ENCODE measurements around the gene ECT2L. TPM values are rescaled to one million over a fixed set of nuclear protein-coding genes. Genes with fewer than 3 reads are reported as not detected.

Gene ECT2L
- total and polyA plus RNA-seq, 3 donors from 2014 or later = 0.16 to 1.6 (median 0.19) TPM

GRCh38 chr6:138787138-138787537, 8.7 kb upstream of the ECT2L start:
- H3K27ac ChIP-seq = no peak overlapping the region
- H3K27me3 ChIP-seq = no peaks in the 10 kb centered on the region
- H3K4me3 ChIP-seq = no peak overlapping the region
- no peak for DNase-seq
- TF ChIP-seq POLR2A (IDR thresholded peaks at IDR 0.05) = no peak
- intact Hi-C loops (cut with DNase I; ENCODE audit: low total_unique reads) = no loop called here
- H3K4me1 ChIP-seq = no peaks in the 10 kb centered on the region
- no peaks in the 10 kb centered on the region for H3K9me3 ChIP-seq
- 91 to 94% methylated on average over 1 of the region's 1 CpG for WGBS, 2 donors
- no peaks in the 10 kb centered on the region for H3K36me3 ChIP-seq (ENCODE audit: low read depth, missing control alignments)

GRCh38 chr6:138796771-138797170, 884 bp downstream of the ECT2L start:
- intact Hi-C loops (cut with DNase I; ENCODE audit: low total_unique reads) = no loop called here
- no peak for DNase-seq
- Histone ChIP-seq H3K36me3 (ENCODE audit: low read depth, missing control alignments) (no peaks in the 10 kb centered on the region), H3K4me3 (no peak overlapping the region), H3K9me3 (no peaks in the 10 kb centered on the region), H3K27ac (no peak overlapping the region), H3K27me3 (no peaks in the 10 kb centered on the region), H3K4me1 (peaks cover 4% of the 10 kb centered on the region)
- WGBS, 2 donors = 70 to 84% methylated on average over 2 of the region's 2 CpGs
- TF ChIP-seq POLR2A (IDR thresholded peaks at IDR 0.05) (no peak), CTCF (IDR thresholded peaks at IDR 0.05) (no peak)

- no peak for DNase-seq
- intact Hi-C loops (cut with DNase I; ENCODE audit: low total_unique reads) = no loop called here
- H3K27ac ChIP-seq = no peak overlapping the region
- no peaks in the 10 kb centered on the region for H3K27me3 ChIP-seq
- H3K9me3 ChIP-seq = no peaks in the 10 kb centered on the region
- H3K4me1 ChIP-seq = peaks cover 4% of the 10 kb centered on the region
- WGBS, 2 donors = 91 to 96% methylated on average over 4 of the region's 4 CpGs
- H3K36me3 ChIP-seq (ENCODE audit: low read depth, missing control alignments) = no peaks in the 10 kb centered on the region
- no peak overlapping the region for H3K4me3 ChIP-seq
- no peak for TF ChIP-seq POLR2A (IDR thresholded peaks at IDR 0.05)
- TF ChIP-seq CTCF (IDR thresholded peaks at IDR 0.05) = no peak
Observed at GRCh38 chr6:138797806-138798446, 2.0 kb downstream of the ECT2L start.

GRCh38 chr6:138800377-138801150, 4.7 kb downstream of the ECT2L start:
- Histone ChIP-seq H3K9me3 (no peaks in the 10 kb centered on the region), H3K4me1 (peaks cover 4% of the 10 kb centered on the region), H3K27me3 (no peaks in the 10 kb centered on the region), H3K36me3 (ENCODE audit: low read depth, missing control alignments) (no peaks in the 10 kb centered on the region), H3K4me3 (no peak overlapping the region), H3K27ac (no peak overlapping the region)
- intact Hi-C loops (cut with DNase I; ENCODE audit: low total_unique reads) = no loop called here
- no peak for DNase-seq
- TF ChIP-seq CTCF (IDR thresholded peaks at IDR 0.05) (no peak), POLR2A (IDR thresholded peaks at IDR 0.05) (no peak)
- WGBS, 2 donors = 68 to 81% methylated on average over 2 of the region's 2 CpGs

GRCh38 chr6:138803331-138803730, 7.4 kb downstream of the ECT2L start:
- TF ChIP-seq POLR2A (IDR thresholded peaks at IDR 0.05) (no peak), CTCF (IDR thresholded peaks at IDR 0.05) (no peak)
- intact Hi-C loops (cut with DNase I; ENCODE audit: low total_unique reads) = no loop called here
- H3K36me3 ChIP-seq (ENCODE audit: low read depth, missing control alignments) = no peaks in the 10 kb centered on the region
- no peak overlapping the region for H3K27ac ChIP-seq
- DNase-seq = no peak
- H3K27me3 ChIP-seq = no peaks in the 10 kb centered on the region
- no peaks in the 10 kb centered on the region for H3K4me1 ChIP-seq
- no peaks in the 10 kb centered on the region for H3K9me3 ChIP-seq
- WGBS, 2 donors = 89 to 91% methylated on average over 2 of the region's 2 CpGs
- no peak overlapping the region for H3K4me3 ChIP-seq

Measured in testis (tissue), 3 donors.